Measurements from ENCODE around the gene BEND6. TPM values are rescaled to one million over a fixed set of nuclear protein-coding genes. Genes with fewer than 3 reads are reported as not detected.

Gene BEND6
- total and polyA plus RNA-seq, 2 of the 8 experiments (the other 6 are each of a cell fraction or from before 2014, with no cell fraction given), result 0.71 to 2.1 TPM

- no peaks in the 10 kb centered on the region for H3K79me1 ChIP-seq (ENCODE audit: low read depth, low read length)
- no peak overlapping the region for H3K23ac ChIP-seq (ENCODE audit: insufficient read length)
- H3K56ac ChIP-seq (replicated peaks; ENCODE audit: insufficient read length, low read depth, low read length), result no peak overlapping the region
- CTCF ChIA-PET (ENCODE audit: partially characterized antibody), result interaction anchor here (0.6 to 4.8 kb wide), 8 partner anchors 14 to 113 kb away, joined by 3 to 21 read pairs (median 3); partner anchors contain the start of gene BEND6
- no peak overlapping the region for H3K9ac ChIP-seq (replicated peaks in 1 of 4; ENCODE audit: extremely low read depth in 1 of 4, low read depth in 3 of 4, low read length in 3 of 4)
- H3K14ac ChIP-seq (ENCODE audit: insufficient read length), result no peak overlapping the region
- no peak overlapping the region for H2AK5ac ChIP-seq (ENCODE audit: low read depth, low read length)
- POLR2A ChIA-PET (ENCODE audit: partially characterized antibody), result no interaction called here
- H3K4me2 ChIP-seq (ENCODE audit: insufficient read depth in 1 of 2, low read depth in 2 of 2, low read length in 2 of 2), result no peak overlapping the region
- H4K91ac ChIP-seq (replicated peaks; ENCODE audit: insufficient read length, low read length), result no peak overlapping the region
- WGBS, 2 experiments (ENCODE audit: extremely low coverage in 1 of 2, insufficient coverage in 1 of 2, insufficient read length in 1 of 2, insufficient replicate concordance in 2 of 2, low coverage in 1 of 2, low lambda C conversion rate in 2 of 2, missing lambda C conversion rate in 1 of 2), result 54% methylated on average over 1 of the region's 1 CpG; no CpG with 5 or more reads in 1 of the 2 experiments
- no peak overlapping the region for H2BK15ac ChIP-seq (ENCODE audit: low read length)
- no peak overlapping the region for H2BK20ac ChIP-seq (ENCODE audit: low read length)
- no peak overlapping the region for H2AFZ ChIP-seq (ENCODE audit: low read length)
- H3K27me3 ChIP-seq (replicated peaks in 1 of 4; ENCODE audit: control insufficient read depth in 3 of 4, extremely low read depth in 1 of 4, insufficient read depth in 3 of 4, low read length in 3 of 4), result no peaks in the 10 kb centered on the region
- H3K4me3 ChIP-seq (ENCODE audit: extremely low read depth in 1 of 4, insufficient read depth in 2 of 4, low read depth in 3 of 4, low read length in 4 of 4), result no peak overlapping the region
- H4K20me1 ChIP-seq (replicated peaks in 1 of 2; ENCODE audit: control insufficient read depth in 1 of 2, insufficient read depth in 2 of 2, low read length in 2 of 2), result no peaks in the 10 kb centered on the region
- H4K8ac ChIP-seq (ENCODE audit: extremely low read depth, insufficient read depth, low read length), result no peak overlapping the region
- no peak overlapping the region for H2BK5ac ChIP-seq (ENCODE audit: low read depth, low read length)
- no peaks in the 10 kb centered on the region for H3K36me3 ChIP-seq (ENCODE audit: control insufficient read depth in 2 of 4, insufficient read depth in 4 of 4, low read length in 3 of 4)
- no peak for DNase-seq (ENCODE audit: low read depth in 1 of 2, low spot score in 2 of 2)
- H2BK12ac ChIP-seq (ENCODE audit: low read depth, low read length), result no peak overlapping the region
- H3K4me1 ChIP-seq (replicated peaks in 1 of 4; ENCODE audit: control insufficient read depth in 3 of 4, insufficient read depth in 4 of 4, low read length in 3 of 4), result peaks cover 0 to 6% (median 1%) of the 10 kb centered on the region in 4 experiments; a peak in 2 of 7 replicates
- H3K4ac ChIP-seq (replicated peaks; ENCODE audit: insufficient read length, low read depth, low read length), result no peak overlapping the region
- H3K9me3 ChIP-seq (ENCODE audit: insufficient read depth in 2 of 2, low read depth in 1 of 2, low read length in 1 of 2), result no peaks in the 10 kb centered on the region
- peak; percentile 7 for FAIRE-seq
- H3K79me2 ChIP-seq (ENCODE audit: control insufficient read depth in 1 of 2, insufficient read depth in 2 of 2, low read length in 2 of 2), result no peaks in the 10 kb centered on the region
- TF ChIP-seq CBX5 (IDR thresholded peaks at IDR 0.05; ENCODE audit: low read depth, low read length), result no peak
- H3K27ac ChIP-seq (ENCODE audit: low read depth, low read length), result no peak overlapping the region
- no peaks in the 10 kb centered on the region for H3K23me2 ChIP-seq (ENCODE audit: low read depth, low read length)
- no peak overlapping the region for H3K18ac ChIP-seq (ENCODE audit: extremely low read depth, low read length)
- H2BK120ac ChIP-seq (replicated peaks; ENCODE audit: low read depth, low read length), result no peak overlapping the region
- H4K5ac ChIP-seq (ENCODE audit: insufficient read length, low read depth, low read length), result no peak overlapping the region
Measured at GRCh38 chr6:57017841-57018240, 62.9 kb downstream of the BEND6 start.
